GM13976 (cell line): ENCODE measurements around the gene NEAT1.

Experiments
- DNase-seq: peaks from one replicate; pipeline ENCODE4 v3.0.0; 2012; ENCODE audit warnings: low spot score
- in situ Hi-C: fragments of 300-500 bp; cut with MboI; formaldehyde crosslinking; loops from one replicate; pipeline ENCODE4 v1.12.0; 2022; ENCODE audit warnings: low sequenced_read_pairs, mixed read lengths, inconsistent platforms; ENCODE audit not compliant: unreplicated experiment
- TF ChIP-seq, protein P1 (sequence below): IDR thresholded peaks from 2 replicates; pipeline ENCODE4 v1.5.1; 2012; ENCODE audit warnings: borderline replicate concordance, mild to moderate bottlenecking; ENCODE audit not compliant: insufficient read depth; ENCODE audit errors: extremely low read depth, missing control alignments, control extremely low read depth

The NEAT1 gene

GRCh38 chr11:65489706-65490320 is 67.2 kb downstream of the NEAT1 start:
- DNase-seq, result no peak
- in situ Hi-C loops, result no loop called here
- TF ChIP-seq, protein P1, sequence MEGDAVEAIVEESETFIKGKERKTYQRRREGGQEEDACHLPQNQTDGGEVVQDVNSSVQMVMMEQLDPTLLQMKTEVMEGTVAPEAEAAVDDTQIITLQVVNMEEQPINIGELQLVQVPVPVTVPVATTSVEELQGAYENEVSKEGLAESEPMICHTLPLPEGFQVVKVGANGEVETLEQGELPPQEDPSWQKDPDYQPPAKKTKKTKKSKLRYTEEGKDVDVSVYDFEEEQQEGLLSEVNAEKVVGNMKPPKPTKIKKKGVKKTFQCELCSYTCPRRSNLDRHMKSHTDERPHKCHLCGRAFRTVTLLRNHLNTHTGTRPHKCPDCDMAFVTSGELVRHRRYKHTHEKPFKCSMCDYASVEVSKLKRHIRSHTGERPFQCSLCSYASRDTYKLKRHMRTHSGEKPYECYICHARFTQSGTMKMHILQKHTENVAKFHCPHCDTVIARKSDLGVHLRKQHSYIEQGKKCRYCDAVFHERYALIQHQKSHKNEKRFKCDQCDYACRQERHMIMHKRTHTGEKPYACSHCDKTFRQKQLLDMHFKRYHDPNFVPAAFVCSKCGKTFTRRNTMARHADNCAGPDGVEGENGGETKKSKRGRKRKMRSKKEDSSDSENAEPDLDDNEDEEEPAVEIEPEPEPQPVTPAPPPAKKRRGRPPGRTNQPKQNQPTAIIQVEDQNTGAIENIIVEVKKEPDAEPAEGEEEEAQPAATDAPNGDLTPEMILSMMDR, result no peak

- DNase-seq, result no peak
- TF ChIP-seq, protein P1, result no peak
- in situ Hi-C loops, result no loop called here
Measured at GRCh38 chr11:65491163-65491465, 68.5 kb downstream of the NEAT1 start.

- DNase-seq, result no peak
- in situ Hi-C loops, result no loop called here
- TF ChIP-seq, protein P1, result no peak
Measured at GRCh38 chr11:65491614-65492386, 69.2 kb downstream of the NEAT1 start.

GRCh38 chr11:65492387-65492636 is 69.7 kb downstream of the NEAT1 start:
- in situ Hi-C loops, result no loop called here
- DNase-seq, result no peak
- TF ChIP-seq, protein P1, result no peak

DNA sequence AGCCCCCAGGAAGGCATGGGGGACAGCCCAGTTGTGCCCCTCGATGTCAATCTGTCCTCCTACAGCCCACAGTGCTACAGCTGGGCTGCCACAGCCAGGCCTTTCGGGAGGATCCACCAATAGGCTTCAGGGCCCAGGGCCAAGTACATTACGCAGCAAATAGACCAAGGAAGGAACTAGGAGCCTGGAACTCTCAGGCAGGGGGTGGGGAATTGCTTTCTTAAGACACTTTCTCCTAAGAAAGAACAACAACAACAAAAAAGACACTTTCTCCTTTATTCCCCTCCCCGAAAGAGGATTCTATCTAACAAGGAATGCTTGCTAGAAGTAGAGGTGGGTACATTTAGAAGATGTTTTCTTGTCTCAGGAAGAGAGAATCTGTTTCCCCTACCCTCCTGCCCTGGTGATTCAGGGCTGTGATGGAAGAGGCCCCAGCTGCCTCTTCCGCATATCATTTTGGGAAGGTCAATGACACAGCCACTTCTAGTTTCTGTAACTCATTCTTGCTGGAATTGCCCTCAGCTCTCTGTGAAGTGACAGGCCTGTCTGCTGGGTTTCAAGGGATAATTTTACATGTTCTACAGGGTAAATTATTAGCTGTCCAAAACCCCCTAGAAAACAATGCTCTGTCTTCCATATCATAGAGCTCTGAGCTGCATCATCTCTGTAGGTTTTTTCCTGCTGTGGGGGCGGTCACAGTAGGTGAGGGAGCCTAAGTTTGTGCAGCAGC is 70.2 kb downstream of the NEAT1 start:
- DNase-seq, result no peak
- TF ChIP-seq, protein P1, result no peak
- in situ Hi-C loops, result no loop called here

DNA sequence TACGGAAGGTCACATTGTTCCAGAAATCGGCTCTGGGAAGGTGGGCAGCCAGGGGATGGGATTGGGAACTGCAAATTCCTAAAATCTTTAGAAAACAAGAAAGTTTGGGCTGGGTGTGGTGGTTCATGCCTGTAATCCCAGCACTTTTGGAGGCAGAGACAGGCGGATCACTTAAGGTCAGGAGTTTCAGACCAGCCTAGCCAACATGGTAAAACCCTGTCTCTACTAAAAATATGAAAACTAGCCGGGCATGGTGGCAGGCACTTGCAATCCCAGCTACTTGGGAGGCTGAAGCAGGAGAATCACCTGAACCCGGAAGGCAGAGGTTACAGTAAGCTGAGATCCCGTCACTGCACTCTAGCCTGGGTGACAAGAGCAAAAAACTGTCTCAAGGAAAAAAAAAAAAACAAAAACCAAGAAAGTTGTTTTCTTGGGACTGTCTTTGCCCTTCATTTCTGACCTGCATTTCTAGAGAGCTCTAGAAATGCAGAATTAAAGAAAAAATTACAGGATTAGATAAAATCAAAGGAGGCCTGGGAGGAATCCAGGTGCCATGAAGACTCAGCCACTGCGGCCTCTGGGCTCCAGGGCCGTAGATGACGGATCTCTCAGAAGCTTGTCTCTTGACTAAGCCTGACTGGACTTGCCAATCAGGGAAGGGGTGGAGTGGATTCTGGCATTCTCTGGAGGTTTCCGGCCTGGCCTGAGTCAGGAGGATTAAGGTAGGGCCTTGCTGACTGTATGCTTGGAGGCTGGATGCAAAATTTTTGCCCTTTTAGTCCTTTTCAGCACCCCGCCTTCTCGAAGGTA is 71.0 kb downstream of the NEAT1 start:
- in situ Hi-C loops, result no loop called here
- TF ChIP-seq, protein P1, result no peak

More for the DNA sequence above, 71.0 kb downstream of the NEAT1 start:
- no peak for DNase-seq
